ENCODE data around the gene MOB3B. TPM values are rescaled to one million over a fixed set of nuclear protein-coding genes. Genes with fewer than 3 reads are reported as not detected.

MOB3B gene
- total RNA-seq, 2 experiments from 2014 or later: 1.3 TPM

DNA sequence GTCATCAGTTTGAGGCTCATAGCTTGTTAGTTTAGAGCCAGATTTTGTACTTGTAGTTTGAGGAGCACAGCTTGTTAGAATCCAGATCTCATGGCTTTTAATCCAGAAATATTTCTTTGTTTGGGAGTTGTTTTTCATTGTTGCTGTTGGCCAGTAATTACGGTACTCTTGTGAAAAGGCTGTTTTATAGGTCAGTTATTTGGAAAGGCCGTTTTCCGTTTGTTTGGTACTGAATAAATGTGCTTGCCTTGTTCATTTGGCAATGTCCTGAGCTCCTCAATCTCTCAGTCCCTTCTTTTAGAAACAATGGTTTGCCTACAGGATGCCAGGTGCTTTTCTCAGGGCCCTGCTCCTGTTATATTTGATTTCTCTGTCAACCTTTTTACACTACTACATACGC is 4.5 kb upstream of the MOB3B start:
- no peaks in the 10 kb centered on the region for H3K27me3 Mint-ChIP-seq
- no peaks in the 10 kb centered on the region for H3K4me1 Mint-ChIP-seq
- H3K27ac Mint-ChIP-seq: no peak overlapping the region
- no peak for DNase-seq
- no peaks in the 10 kb centered on the region for H3K9me3 Mint-ChIP-seq
- no peaks in the 10 kb centered on the region for H3K36me3 Mint-ChIP-seq
- H3K4me3 Mint-ChIP-seq: no peak overlapping the region

DNA sequence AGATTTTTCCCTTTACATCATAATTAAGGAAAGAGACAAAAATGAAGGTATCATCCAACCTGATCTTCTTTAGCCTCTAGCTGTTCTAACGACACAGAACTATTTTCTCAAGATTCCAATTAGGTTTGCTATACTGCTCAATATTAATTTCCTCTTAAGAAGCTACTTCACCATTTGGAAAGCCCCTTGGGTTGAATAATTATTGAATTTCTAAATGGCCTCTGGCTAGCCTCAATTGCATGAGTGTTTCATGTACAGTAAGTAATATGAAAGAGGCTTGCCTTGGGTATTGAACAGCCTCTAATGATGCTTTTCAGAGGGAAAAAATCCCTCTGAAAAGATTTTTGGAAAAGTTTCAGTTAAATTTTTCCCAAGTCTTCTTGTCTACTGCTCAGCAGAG is 3.7 kb upstream of the MOB3B start:
- no peak overlapping the region for H3K27ac Mint-ChIP-seq
- DNase-seq: no peak
- no peaks in the 10 kb centered on the region for H3K9me3 Mint-ChIP-seq
- no peak overlapping the region for H3K4me3 Mint-ChIP-seq
- H3K36me3 Mint-ChIP-seq: no peaks in the 10 kb centered on the region
- no peaks in the 10 kb centered on the region for H3K27me3 Mint-ChIP-seq
- peaks cover 4% of the 10 kb centered on the region for H3K4me1 Mint-ChIP-seq

DNA sequence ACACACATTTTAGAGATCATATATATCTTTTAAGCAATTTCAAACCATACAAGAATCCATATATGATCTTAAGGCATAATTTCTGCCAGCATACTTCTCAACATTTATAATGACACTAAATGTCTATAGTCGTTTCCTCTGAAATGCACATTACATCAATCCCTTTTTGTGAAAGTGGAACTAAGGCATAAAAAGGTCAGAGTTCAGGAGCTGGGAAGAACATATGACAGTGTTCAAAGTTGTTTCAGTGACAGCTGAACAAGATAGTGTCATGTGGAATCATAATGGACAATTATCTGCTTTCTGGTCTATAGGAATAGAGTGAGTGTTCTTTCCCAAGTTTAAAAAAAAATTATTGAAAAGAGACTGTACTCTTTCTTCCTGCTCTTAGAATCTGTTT is 2.4 kb upstream of the MOB3B start:
- Mint-ChIP-seq H3K9me3 (no peaks in the 10 kb centered on the region), H3K27me3 (peaks cover 12% of the 10 kb centered on the region), H3K4me3 (no peak overlapping the region), H3K27ac (no peak overlapping the region), H3K4me1 (peaks cover 8% of the 10 kb centered on the region), H3K36me3 (peaks cover 2% of the 10 kb centered on the region)
- no peak for DNase-seq

DNA sequence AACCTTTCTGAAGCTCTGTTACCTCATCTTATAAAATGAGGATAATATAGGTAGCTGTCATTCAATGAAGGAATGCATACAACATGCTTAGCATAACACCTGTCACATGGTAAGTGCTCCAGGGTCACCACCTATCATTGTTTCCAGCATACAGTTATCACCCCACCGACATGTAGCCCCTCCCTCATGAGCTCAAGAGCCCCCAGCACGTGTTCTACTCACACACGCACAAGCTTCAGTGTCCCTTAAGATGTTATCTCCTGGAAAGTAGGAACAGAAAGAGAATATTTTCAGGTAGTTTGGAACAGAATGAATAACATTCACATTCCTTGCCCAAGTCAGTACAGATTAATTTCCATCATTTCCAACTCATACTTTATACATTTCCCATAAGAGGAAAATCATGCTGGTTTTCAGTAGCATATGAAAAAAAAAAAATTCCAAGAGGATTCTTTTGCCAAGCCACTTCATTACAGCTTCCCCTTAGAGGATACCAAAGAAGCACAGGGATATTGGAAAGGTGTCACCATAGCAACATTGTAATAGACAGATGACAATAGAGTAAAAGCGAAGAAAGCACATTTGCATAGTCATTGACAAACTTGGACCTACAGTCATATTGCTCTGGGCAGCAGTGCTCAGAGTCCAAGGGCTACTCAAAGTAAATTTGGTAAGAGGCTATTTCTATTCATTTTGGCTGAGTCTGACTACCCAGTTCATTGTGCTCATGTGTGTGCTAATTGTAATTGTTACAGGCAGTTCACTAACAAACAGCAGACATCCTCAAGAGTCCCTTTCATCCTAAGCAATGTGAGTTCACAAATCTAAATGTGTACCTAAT is 1.5 kb upstream of the MOB3B start:
- no peak overlapping the region for H3K4me3 Mint-ChIP-seq
- no peak overlapping the region for H3K27ac Mint-ChIP-seq
- DNase-seq: no peak
- no peaks in the 10 kb centered on the region for H3K9me3 Mint-ChIP-seq
- peaks cover 20% of the 10 kb centered on the region for H3K27me3 Mint-ChIP-seq
- H3K36me3 Mint-ChIP-seq: peaks cover 2% of the 10 kb centered on the region
- peaks cover 8% of the 10 kb centered on the region for H3K4me1 Mint-ChIP-seq

DNA sequence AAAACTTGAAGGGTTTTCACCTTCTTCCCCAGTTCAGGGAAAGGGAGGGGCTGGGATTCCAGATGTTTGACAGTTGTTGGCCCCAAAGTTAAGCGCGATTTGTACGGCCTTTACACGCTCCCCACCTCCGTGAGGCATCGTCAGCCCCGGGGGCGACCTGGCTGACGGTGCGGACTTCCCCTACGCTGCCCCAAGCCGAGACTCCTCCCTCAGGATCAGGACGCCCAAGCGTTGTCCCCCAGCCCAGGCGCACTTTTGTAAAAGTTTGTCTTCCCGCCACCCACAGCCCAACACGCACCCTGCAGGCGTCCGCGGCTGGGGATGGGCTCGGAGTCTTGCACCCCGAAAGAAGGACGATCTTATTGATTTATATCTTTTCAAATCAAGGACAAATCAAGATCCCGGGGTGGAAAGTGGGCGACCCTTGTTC is 713 bp downstream of the MOB3B start:
- Mint-ChIP-seq H3K27me3 (peaks cover 20% of the 10 kb centered on the region), H3K27ac (peak overlapping the region; percentile 71), H3K36me3 (peaks cover 2% of the 10 kb centered on the region), H3K4me3 (peak overlapping the region; percentile 89), H3K9me3 (no peaks in the 10 kb centered on the region), H3K4me1 (peaks cover 8% of the 10 kb centered on the region)
- DNase-seq: peak; percentile 69

DNA sequence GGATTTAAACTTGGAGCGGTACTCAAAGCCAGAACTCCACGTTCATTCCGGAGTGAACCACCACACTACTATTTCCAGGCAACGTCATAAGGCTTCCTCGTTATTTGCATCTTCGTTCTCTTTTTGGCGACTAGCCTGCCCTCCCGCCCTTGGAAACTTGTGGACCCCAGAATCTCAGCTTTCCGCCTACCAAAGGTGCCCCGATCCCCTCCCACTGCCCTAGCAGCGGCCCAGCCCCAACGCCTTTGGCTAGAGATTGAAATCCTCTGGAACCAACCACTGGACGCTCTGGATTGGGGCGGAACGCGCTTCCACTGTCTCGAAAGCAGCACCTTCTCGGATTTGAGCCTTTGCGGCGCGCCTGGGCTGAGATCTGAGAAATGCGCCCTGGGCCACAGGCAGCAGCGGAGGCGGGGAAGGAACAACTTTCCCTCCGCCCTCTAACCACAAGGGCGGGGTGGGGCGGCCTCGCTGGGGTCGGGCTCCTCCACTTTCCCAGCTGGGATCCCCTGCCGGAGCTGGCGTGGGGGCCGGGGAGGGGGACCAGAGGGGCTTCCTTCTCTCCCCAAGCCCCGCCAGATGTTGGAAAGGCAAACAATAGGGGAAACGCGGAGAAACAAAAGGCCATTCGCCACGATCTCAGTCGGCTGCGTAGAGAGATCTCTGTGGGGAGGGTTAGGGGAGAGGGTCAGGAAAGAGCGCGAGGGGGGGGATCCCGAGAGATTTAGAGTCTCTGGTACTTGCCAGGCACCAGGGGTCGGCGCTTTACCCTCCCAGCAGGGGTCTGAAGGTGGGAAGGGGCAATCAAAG is 1.3 kb downstream of the MOB3B start:
- Mint-ChIP-seq H3K36me3 (peaks cover 2% of the 10 kb centered on the region), H3K27me3 (peaks cover 20% of the 10 kb centered on the region), H3K4me1 (peaks cover 8% of the 10 kb centered on the region), H3K9me3 (no peaks in the 10 kb centered on the region), H3K27ac (peak overlapping the region; percentile 71), H3K4me3 (peak overlapping the region; percentile 89)
- peak; percentile 70 for DNase-seq

DNA sequence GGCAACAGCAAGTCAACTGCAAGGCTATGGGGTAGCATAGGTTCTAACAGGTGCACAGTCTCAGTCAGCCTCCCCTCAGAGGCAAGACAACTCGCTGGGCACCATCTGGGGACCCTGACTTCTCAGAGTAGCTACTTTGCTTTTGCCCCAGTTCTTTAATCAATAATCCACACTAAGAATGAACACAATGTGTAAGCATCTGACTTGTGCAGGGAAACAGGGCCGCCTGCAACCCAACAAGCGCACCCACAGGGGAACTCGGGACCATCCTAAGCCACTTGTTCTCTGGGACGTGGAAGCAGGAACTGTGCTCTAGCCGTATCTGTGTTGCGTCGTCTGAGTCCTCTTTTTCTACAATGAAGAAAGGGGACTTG is 1.9 kb downstream of the MOB3B start:
- H3K27ac Mint-ChIP-seq: no peak overlapping the region
- no peaks in the 10 kb centered on the region for H3K9me3 Mint-ChIP-seq
- H3K4me1 Mint-ChIP-seq: peaks cover 8% of the 10 kb centered on the region
- H3K36me3 Mint-ChIP-seq: peaks cover 2% of the 10 kb centered on the region
- H3K4me3 Mint-ChIP-seq: no peak overlapping the region
- H3K27me3 Mint-ChIP-seq: peaks cover 20% of the 10 kb centered on the region
- no peak for DNase-seq

DNA sequence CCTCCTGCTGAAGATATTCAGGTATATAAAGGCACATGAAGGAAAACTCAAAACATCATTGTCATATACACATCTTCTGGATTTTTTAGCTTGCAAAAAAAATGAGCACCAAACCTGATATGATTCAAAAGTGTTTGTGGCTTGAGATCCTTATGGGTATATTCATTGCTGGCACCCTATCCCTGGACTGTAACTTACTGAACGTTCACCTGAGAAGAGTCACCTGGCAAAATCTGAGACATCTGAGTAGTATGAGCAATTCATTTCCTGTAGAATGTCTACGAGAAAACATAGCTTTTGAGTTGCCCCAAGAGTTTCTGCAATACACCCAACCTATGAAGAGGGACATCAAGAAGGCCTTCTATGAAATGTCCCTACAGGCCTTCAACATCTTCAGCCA is 5.4 kb downstream of the MOB3B start, which contains the start of gene IFNK:
Gene IFNK, plus strand, starts transcription at position 55 of the 400 bp plus-strand sequence. Its CDS starts 47 bp downstream, at position 102.
- Mint-ChIP-seq H3K27ac (no peak within 1 kb of the TSS), H3K9me3 (no peaks in the 10 kb centered on the region), H3K4me3 (no peak within 1 kb of the TSS), H3K27me3 (peaks cover 20% of the 10 kb centered on the region), H3K36me3 (peaks cover 2% of the 10 kb centered on the region), H3K4me1 (peaks cover 8% of the 10 kb centered on the region)
- no peak for DNase-seq

DNA sequence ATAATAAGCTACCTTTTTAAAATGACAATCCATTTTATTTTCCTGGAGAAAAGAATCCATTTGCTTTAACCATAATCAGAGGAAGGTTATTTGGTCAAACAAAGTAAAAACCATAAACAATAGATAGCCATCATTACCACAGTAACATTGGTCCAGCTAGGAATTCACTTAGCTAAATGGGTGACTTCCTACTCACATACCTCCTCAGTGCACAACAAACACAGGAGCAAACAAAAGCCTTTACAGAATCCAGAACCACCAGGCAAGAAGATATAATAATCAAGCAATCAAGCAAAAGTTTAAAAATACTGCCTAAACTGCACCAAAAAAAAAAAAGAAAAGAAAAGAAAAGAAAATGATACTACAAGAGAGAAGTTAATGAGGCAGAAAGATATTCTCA is 6.5 kb downstream of the MOB3B start:
- Mint-ChIP-seq H3K36me3 (peaks cover 1% of the 10 kb centered on the region), H3K4me3 (no peak overlapping the region), H3K27ac (no peak overlapping the region), H3K27me3 (peaks cover 18% of the 10 kb centered on the region), H3K9me3 (no peaks in the 10 kb centered on the region), H3K4me1 (peaks cover 2% of the 10 kb centered on the region)
- no peak for DNase-seq

DNA sequence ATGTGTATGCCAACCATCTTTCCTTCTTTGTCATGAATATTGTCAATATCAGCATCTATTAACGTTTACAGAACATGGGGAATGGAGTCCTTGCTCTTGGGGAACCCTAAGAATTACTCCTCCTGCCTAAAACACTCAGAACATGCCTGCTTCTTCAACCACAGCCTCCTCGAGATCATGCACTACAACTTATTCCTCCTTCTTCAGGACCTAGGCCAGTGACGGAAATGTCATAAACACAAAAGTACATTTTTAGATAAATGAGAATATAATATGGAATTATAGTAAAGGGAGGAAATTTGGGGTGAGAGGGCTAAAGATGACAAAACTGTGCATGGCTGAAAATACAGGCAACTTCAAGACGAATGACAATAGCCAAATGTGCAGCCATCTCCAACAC is 8.6 kb downstream of the MOB3B start:
- Mint-ChIP-seq H3K4me1 (no peaks in the 10 kb centered on the region), H3K36me3 (peaks cover 2% of the 10 kb centered on the region), H3K27ac (no peak overlapping the region), H3K9me3 (no peaks in the 10 kb centered on the region), H3K4me3 (no peak overlapping the region), H3K27me3 (no peaks in the 10 kb centered on the region)
- DNase-seq: no peak

DNA sequence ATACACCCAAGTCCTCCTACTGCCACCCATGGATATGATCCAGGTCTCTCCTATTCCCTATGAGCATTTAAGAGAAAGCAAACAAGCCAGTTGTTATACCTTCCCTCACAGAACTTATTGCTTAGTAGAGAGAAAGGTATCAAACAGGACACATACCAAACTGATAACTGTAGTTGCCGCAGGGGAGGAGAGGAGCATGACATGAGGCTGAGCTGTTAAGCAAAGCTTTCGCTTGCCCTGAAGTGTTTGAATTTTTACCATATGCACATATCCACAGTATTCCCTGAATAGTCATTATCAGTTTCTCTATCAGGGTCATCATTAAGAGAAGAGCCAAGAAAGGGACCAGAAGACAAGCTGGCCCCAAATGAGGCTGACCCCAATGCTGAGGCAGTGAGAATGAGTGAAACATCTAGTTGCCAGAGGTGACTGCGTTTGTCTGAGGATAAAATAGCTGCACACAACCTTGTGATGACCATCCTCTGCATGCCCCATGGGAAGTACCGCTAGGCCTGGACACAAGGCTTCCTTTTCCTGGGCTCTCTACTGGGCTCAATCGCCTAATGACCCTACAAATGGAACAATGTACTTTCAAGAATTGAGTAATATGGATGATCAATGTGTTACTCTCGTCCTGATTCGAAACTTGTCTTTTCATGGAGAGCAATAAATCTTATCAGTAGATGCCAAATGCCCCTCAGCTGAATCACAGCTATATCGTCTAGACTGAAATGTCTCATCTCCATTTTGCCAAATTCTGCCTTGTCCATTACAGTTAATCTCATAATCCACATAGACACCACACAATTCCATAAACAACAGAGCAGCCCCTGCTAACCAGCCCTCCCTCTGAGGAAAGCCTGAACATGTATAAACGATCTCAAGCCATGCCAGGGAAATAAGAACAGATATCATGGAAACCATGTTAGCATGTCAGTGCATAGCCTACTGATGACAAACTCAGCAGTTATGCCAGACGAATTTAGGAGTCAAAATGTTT is 9.8 kb downstream of the MOB3B start:
- no peaks in the 10 kb centered on the region for H3K4me1 Mint-ChIP-seq
- no peaks in the 10 kb centered on the region for H3K27me3 Mint-ChIP-seq

DNA sequence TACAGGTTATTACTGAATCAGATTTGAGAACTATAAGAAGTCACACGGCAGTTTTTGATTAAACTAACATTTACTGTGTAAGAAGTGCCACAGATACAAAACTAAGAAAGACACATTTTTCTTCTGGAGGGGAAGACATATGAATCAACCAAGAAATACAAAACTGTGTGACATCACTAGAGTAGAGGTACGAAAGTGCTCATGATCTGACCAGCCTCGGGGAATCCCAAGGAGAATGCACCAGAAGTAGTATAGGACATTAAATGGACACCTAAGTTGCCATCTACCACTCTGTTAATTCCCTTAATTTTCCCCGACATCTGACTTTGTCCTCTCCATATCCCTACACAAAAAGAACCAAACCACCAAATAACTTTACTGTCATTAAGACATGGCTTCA is 10.8 kb downstream of the MOB3B start:
- no peaks in the 10 kb centered on the region for H3K4me1 Mint-ChIP-seq
- peaks cover 2% of the 10 kb centered on the region for H3K36me3 Mint-ChIP-seq
- H3K27me3 Mint-ChIP-seq: no peaks in the 10 kb centered on the region
- no peak overlapping the region for H3K4me3 Mint-ChIP-seq
- no peak for DNase-seq
- no peak overlapping the region for H3K27ac Mint-ChIP-seq
- H3K9me3 Mint-ChIP-seq: no peaks in the 10 kb centered on the region

More for the DNA sequence above, 9.8 kb downstream of the MOB3B start:
- Mint-ChIP-seq H3K36me3 (peaks cover 2% of the 10 kb centered on the region), H3K9me3 (no peaks in the 10 kb centered on the region), H3K4me3 (no peak overlapping the region), H3K27ac (no peak overlapping the region)
- no peak for DNase-seq

DNA sequence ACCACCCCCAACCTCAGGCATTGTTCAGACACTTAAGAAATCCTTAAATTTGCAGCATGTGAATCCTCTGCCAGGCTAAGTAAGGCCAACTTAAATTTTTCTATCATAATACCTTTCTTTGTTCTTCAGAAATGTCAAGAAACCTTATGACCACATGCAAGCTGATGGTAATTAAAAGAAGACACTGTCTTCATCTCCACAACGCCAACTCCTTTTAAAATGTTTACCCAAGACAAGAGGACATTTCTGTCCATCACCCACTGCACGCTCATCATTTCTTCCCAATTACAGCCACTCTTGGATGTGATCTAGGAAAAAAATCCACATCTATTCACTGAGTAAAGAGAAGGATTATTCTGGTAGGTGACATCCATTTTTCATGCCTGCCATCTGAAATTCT is 11.6 kb downstream of the MOB3B start:
- Mint-ChIP-seq H3K9me3 (no peaks in the 10 kb centered on the region), H3K36me3 (peaks cover 6% of the 10 kb centered on the region), H3K27ac (no peak overlapping the region), H3K4me1 (no peaks in the 10 kb centered on the region), H3K4me3 (no peak overlapping the region), H3K27me3 (no peaks in the 10 kb centered on the region)
- DNase-seq: no peak

DNA sequence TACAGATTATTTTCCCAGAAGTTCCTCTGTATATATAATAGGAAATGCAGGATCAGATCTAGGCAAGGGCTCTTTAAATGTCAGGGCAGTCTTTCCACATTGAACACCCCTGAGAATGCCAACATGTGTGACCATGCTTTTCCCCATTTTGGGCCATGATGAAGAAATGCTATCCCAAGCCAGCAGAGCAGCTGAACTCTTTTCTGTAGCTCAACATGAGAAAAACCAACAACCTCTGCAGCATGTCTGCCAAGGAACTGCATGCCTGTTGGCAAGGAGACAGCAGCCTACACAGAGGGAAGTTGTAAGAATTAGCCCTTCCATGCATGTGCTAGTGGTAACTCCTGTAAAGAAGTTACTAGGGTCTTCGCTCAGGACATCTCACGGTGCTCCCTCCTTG is 15.1 kb downstream of the MOB3B start:
- Mint-ChIP-seq H3K4me1 (no peaks in the 10 kb centered on the region), H3K27me3 (no peaks in the 10 kb centered on the region), H3K27ac (no peak overlapping the region), H3K4me3 (no peak overlapping the region), H3K36me3 (peaks cover 6% of the 10 kb centered on the region), H3K9me3 (no peaks in the 10 kb centered on the region)
- no peak for DNase-seq

All from activated naive CD8-positive, alpha-beta T cell treated with anti-CD3 and anti-CD28 coated beads for 36 hours (primary cell).